Peyer's patch (tissue), 4 donors: ENCODE results near the gene TFF2.

Experiments used
- CTCF ChIP-seq, 6 experiments: fragments of 450-650 bp in 4 of 6; fragments of 200-600 bp in 2 of 6; sonication (generic) in 1 of 6; IDR thresholded peaks; one replicate each; pipeline ENCODE4 v1.5.1; 2017 to 2019; ENCODE audit warnings: antibody characterized with exemption in 6 of 6, mild to moderate bottlenecking in 3 of 6, moderate library complexity in 1 of 6
- POLR2A ChIP-seq, 2 donors: fragments of 450-650 bp; IDR thresholded peaks; one replicate each; pipeline ENCODE4 v1.5.1; 2017; ENCODE audit warnings: antibody characterized with exemption in 2 of 2, mild to moderate bottlenecking in 2 of 2, moderate library complexity in 2 of 2

DNA sequence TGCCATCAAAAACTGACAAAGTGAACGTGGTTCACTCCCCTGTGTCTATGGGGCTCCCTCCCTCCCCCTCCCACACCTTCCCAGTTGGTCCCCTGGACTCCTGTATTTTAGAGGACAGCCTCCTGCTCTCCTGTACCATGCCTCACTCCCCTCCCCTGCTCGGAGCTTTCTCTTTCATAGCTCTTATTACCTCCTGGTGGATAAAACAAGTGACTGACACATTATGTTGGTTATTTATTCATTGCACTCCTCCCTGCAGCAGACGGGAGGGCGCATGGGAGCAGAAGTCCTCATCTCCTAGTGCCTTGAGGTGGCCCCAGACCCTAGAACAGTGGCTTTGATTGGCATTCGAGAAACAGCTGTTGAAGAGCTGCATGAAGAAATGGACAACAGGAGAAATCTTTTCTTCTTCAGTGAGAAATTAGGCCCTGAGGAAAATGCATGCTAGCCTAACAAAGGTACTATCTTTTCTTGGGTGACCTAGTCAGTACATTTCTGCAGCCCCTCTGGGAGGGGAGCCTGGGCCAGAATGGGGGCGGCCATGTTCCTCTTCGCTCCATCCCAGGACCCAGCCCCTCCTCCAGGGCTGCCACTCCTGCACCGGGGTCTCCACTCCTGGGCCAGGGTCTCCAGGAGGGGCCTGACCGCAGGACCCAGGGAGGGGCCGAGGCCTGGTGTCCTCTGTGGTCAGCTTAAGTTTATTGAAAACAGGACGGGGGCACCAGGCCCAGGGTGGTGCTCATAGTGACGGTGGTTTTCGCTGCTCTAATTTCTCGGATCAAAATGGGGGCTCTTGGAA, 16.8 kb upstream of the TFF2 start:
- TF ChIP-seq CTCF (IDR thresholded peaks at IDR 0.05): peak in 2 of 6 experiments; percentile 23 to 29
- TF ChIP-seq POLR2A (IDR thresholded peaks at IDR 0.05): no peak
